ENCODE results near the gene CHD3.

- TF ChIP-seq CTCF (conservative IDR thresholded peaks at IDR 0.05; ENCODE audit: low read length) (no peak), EZH2phosphoT487 (IDR thresholded peaks at IDR 0.05; ENCODE audit: borderline replicate concordance) (no peak)
These were observed 44.9 kb upstream of the CHD3 start for GRCh38 chr17:7843536-7844291.

All from Loucy (cell line).